ENCODE results near the gene FERMT3. TPM values are rescaled to one million over a fixed set of nuclear protein-coding genes. Genes with fewer than 3 reads are reported as not detected.

Gene FERMT3
- total and polyA plus RNA-seq, 4 donors: 22.2 to 42.6 (median 36.9) TPM

DNA sequence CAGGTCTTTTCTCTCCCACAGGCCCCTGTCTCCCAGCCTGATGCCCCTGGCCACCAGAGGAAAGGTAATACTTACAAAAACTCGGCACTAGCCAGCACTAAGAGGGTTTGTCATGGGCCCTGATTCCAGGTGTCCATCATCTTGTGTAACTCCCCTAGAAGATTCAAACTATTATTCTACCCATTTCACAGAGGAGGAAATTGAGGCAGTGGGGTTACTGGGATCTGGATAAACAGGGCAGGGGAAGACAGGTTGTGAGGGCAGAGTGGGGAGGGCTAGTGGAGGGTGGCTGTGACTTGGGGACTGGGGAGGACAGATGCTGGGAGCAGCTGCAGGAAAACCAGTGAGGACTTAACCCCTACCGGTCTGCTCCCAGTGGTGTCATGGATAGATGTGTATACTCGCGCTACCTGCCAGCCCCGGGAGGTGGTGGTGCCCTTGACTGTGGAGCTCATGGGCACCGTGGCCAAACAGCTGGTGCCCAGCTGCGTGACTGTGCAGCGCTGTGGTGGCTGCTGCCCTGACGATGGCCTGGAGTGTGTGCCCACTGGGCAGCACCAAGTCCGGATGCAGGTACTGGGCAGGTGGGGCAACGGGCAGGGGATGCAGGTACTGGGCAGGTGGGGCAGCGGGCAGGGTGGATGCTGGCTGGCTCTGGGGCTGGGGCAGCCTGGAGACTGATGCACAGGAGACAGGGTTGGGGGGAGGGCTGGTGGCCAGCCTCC lies 29.1 kb downstream of the FERMT3 start:
- 79 to 81% methylated on average over 12 of the region's 12 CpGs for WGBS, 2 donors

DNA sequence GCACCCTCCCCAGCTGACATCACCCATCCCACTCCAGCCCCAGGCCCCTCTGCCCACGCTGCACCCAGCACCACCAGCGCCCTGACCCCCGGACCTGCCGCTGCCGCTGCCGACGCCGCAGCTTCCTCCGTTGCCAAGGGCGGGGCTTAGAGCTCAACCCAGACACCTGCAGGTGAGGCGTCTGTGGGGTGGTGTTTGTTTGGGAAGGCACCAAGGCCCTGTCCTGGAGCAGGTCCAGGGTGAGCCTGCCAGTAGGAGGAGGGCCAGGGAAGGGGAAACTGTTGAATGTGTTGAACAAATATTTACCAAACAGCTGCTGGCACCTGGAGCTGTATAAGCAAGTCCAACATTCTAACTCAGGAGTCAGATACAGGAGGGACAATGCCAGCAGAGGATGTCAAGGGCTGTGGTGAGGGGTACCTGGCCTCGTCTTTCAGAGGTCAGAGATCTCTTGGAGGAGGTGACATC lies 31.0 kb downstream of the FERMT3 start:
- intact Hi-C loops (cut with DNase I): no loop called here
- Histone ChIP-seq H3K27me3 (ENCODE audit: control insufficient read depth in 1 of 2, insufficient read depth in 2 of 2, low read length in 1 of 2) (no peaks in the 10 kb centered on the region), H3K9me3 (ENCODE audit: control insufficient read depth, low read length) (no peaks in the 10 kb centered on the region), H3K4me3 (ENCODE audit: low read length in 2 of 2) (no peak overlapping the region), H3K27ac (ENCODE audit: low read depth in 1 of 2, low read length in 2 of 2) (no peak overlapping the region), H3K4me1 (ENCODE audit: control insufficient read depth in 1 of 2, insufficient read depth in 2 of 2, low read length in 2 of 2) (no peaks in the 10 kb centered on the region), H3K36me3 (ENCODE audit: control insufficient read depth in 1 of 2, insufficient read depth in 2 of 2, low read length in 1 of 2) (peaks cover 0 to 2% of the 10 kb centered on the region in 2 donors)
- DNase-seq (peak; percentile 51 to 68), ATAC-seq (ENCODE audit: low FRiP score) (no peak)
- WGBS, 2 donors: 71 to 74% methylated on average over 12 of the region's 12 CpGs

More for the DNA sequence above, 29.1 kb downstream of the FERMT3 start:
- peak overlapping the region in 1 of 2 donors; percentile 44 for H3K27ac ChIP-seq (ENCODE audit: low read depth in 1 of 2, low read length in 2 of 2)
- H3K36me3 ChIP-seq (ENCODE audit: control insufficient read depth in 1 of 2, insufficient read depth in 2 of 2, low read length in 1 of 2): peaks cover 0 to 2% of the 10 kb centered on the region in 2 donors
- H3K27me3 ChIP-seq (ENCODE audit: control insufficient read depth in 1 of 2, insufficient read depth in 2 of 2, low read length in 1 of 2): no peaks in the 10 kb centered on the region
- peak overlapping the region; percentile 77 to 94 for H3K4me3 ChIP-seq (ENCODE audit: low read length in 2 of 2)
- no peaks in the 10 kb centered on the region for H3K9me3 ChIP-seq (ENCODE audit: control insufficient read depth, low read length)
- intact Hi-C loops (cut with DNase I): no loop called here
- ATAC-seq (ENCODE audit: low FRiP score) (no peak), DNase-seq (peak; percentile 50 to 77)
- H3K4me1 ChIP-seq (ENCODE audit: control insufficient read depth in 1 of 2, insufficient read depth in 2 of 2, low read length in 2 of 2): no peaks in the 10 kb centered on the region

GRCh38 chr11:64238076-64238475 lies 31.6 kb downstream of the FERMT3 start:
- DNase-seq (no peak), ATAC-seq (ENCODE audit: low FRiP score) (no peak)
- Histone ChIP-seq H3K9me3 (ENCODE audit: control insufficient read depth, low read length) (no peaks in the 10 kb centered on the region), H3K27ac (ENCODE audit: low read depth in 1 of 2, low read length in 2 of 2) (no peak overlapping the region), H3K4me1 (ENCODE audit: control insufficient read depth in 1 of 2, insufficient read depth in 2 of 2, low read length in 2 of 2) (no peaks in the 10 kb centered on the region), H3K36me3 (ENCODE audit: control insufficient read depth in 1 of 2, insufficient read depth in 2 of 2, low read length in 1 of 2) (peaks cover 0 to 2% of the 10 kb centered on the region in 2 donors), H3K27me3 (ENCODE audit: control insufficient read depth in 1 of 2, insufficient read depth in 2 of 2, low read length in 1 of 2) (no peaks in the 10 kb centered on the region), H3K4me3 (ENCODE audit: low read length in 2 of 2) (no peak overlapping the region)
- intact Hi-C loops (cut with DNase I): no loop called here
- WGBS, 2 donors: 87 to 90% methylated on average over 9 of the region's 9 CpGs

DNA sequence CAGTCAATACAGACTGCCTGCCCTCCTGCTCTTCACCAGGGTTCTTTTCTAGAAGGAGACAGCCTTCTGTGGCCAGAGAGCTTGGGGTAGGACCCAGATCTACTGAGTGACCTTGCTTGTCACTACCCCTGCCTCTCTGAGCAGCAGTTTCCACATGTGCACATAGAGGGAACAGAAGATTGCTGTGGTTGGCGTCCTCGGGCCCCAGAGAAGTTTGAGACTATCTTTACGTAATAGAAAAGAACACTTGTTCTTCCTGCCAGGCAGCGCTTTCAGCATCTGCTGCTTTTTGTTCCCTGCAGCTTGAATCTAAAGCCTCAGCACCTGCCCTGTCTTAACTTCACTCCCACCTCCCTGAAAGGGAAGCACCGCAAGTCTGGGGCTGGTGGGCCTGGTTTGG lies 32.5 kb downstream of the FERMT3 start:
- no peaks in the 10 kb centered on the region for H3K9me3 ChIP-seq (ENCODE audit: control insufficient read depth, low read length)
- DNase-seq: peak in 1 of 2 donors; percentile 49
- no peak overlapping the region for H3K4me3 ChIP-seq (ENCODE audit: low read length in 2 of 2)
- peaks cover 0 to 2% of the 10 kb centered on the region in 2 donors for H3K36me3 ChIP-seq (ENCODE audit: control insufficient read depth in 1 of 2, insufficient read depth in 2 of 2, low read length in 1 of 2)
- intact Hi-C loops (cut with DNase I): no loop called here
- H3K4me1 ChIP-seq (ENCODE audit: control insufficient read depth in 1 of 2, insufficient read depth in 2 of 2, low read length in 2 of 2): no peaks in the 10 kb centered on the region
- WGBS, 2 donors: 79 to 84% methylated on average over 5 of the region's 5 CpGs
- H3K27ac ChIP-seq (ENCODE audit: low read depth in 1 of 2, low read length in 2 of 2): no peak overlapping the region
- no peaks in the 10 kb centered on the region for H3K27me3 ChIP-seq (ENCODE audit: control insufficient read depth in 1 of 2, insufficient read depth in 2 of 2, low read length in 1 of 2)
- no peak for ATAC-seq (ENCODE audit: low FRiP score)

DNA sequence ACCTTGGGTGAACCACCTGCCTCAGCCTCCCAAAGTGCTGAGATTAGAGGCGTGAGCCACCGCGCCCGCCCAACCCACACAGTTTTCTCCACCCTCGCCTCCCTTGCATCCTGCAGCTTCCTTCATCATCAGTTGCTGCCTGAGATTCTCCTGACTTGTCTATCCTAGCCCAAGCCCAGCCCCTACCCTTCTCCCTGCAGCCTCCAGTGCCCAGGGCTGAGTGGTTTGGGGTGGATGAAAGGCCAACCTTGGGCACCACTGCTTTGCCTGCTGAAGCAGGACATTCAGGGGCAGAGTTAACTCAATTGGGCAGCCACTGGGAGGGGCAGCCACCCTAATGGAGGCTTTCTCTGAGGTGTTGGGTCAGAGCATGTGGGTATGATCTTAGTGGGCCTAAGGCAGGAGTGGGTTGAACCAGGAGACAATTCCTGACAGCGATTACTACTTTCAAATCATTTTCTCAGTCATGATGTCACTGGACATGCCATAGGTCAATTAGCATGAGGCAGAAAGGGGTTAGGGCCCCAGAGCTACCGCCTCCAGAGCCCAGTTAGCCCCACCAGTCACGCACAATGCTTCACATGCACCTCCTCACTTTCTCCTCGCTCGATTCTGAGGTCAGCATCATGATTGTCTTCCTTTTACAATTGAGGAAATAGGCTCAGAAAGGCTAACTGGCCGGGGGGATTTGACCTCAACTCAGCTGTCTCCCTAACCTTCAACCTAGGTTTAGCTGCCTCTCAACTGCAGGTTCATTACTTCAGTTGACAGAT lies 33.3 kb downstream of the FERMT3 start:
- Histone ChIP-seq H3K27ac (ENCODE audit: low read depth in 1 of 2, low read length in 2 of 2) (peak overlapping the region; percentile 76 to 94), H3K4me3 (ENCODE audit: low read length in 2 of 2) (no peak overlapping the region), H3K36me3 (ENCODE audit: control insufficient read depth in 1 of 2, insufficient read depth in 2 of 2, low read length in 1 of 2) (peaks cover 0 to 2% of the 10 kb centered on the region in 2 donors), H3K9me3 (ENCODE audit: control insufficient read depth, low read length) (no peaks in the 10 kb centered on the region), H3K27me3 (ENCODE audit: control insufficient read depth in 1 of 2, insufficient read depth in 2 of 2, low read length in 1 of 2) (no peaks in the 10 kb centered on the region), H3K4me1 (ENCODE audit: control insufficient read depth in 1 of 2, insufficient read depth in 2 of 2, low read length in 2 of 2) (no peaks in the 10 kb centered on the region)
- 89% methylated on average over 11 of the region's 11 CpGs for WGBS, 2 donors
- intact Hi-C loops (cut with DNase I): no loop called here
- ATAC-seq (ENCODE audit: low FRiP score): no peak
- DNase-seq: no peak

- peak; percentile 98 to 99 for DNase-seq
- Histone ChIP-seq H3K27me3 (ENCODE audit: control insufficient read depth in 1 of 2, insufficient read depth in 2 of 2, low read length in 1 of 2) (no peaks in the 10 kb centered on the region), H3K36me3 (ENCODE audit: control insufficient read depth in 1 of 2, insufficient read depth in 2 of 2, low read length in 1 of 2) (peaks cover 0 to 2% of the 10 kb centered on the region in 2 donors), H3K9me3 (ENCODE audit: control insufficient read depth, low read length) (no peaks in the 10 kb centered on the region), H3K4me3 (ENCODE audit: low read length in 2 of 2) (peak within 1 kb of the TSS; percentile 74 to 84), H3K27ac (ENCODE audit: low read depth in 1 of 2, low read length in 2 of 2) (peak within 1 kb of the TSS; percentile 76 to 94), H3K4me1 (ENCODE audit: control insufficient read depth in 1 of 2, insufficient read depth in 2 of 2, low read length in 2 of 2) (no peaks in the 10 kb centered on the region)
- peak; percentile 92 for ATAC-seq (ENCODE audit: low FRiP score)
- intact Hi-C loops (cut with DNase I): loop anchor here in 1 of 2 donors (1.0 kb wide), 1 partner anchor 30 kb away; no protein-coding TSS in a partner anchor
- WGBS, 2 donors: 2% methylated on average over 57 to 58 of the region's 58 CpGs
Observed at GRCh38 chr11:64240435-64241240, 34.1 kb downstream of the FERMT3 start, which contains the start of gene FKBP2. Gene FKBP2 (plus strand): TSS chr11:64241095. CDS start chr11:64242388, 1,293 bp downstream.

GRCh38 chr11:64241241-64241490 lies 34.6 kb downstream of the FERMT3 start:
- Histone ChIP-seq H3K27me3 (ENCODE audit: control insufficient read depth in 1 of 2, insufficient read depth in 2 of 2, low read length in 1 of 2) (no peaks in the 10 kb centered on the region), H3K36me3 (ENCODE audit: control insufficient read depth in 1 of 2, insufficient read depth in 2 of 2, low read length in 1 of 2) (peaks cover 0 to 2% of the 10 kb centered on the region in 2 donors), H3K9me3 (ENCODE audit: control insufficient read depth, low read length) (no peaks in the 10 kb centered on the region), H3K27ac (ENCODE audit: low read depth in 1 of 2, low read length in 2 of 2) (peak overlapping the region in 1 of 2 donors; percentile 74), H3K4me3 (ENCODE audit: low read length in 2 of 2) (peak overlapping the region; percentile 30 to 33), H3K4me1 (ENCODE audit: control insufficient read depth in 1 of 2, insufficient read depth in 2 of 2, low read length in 2 of 2) (no peaks in the 10 kb centered on the region)
- 0 to 1% methylated on average over 17 to 24 of the region's 24 CpGs for WGBS, 2 donors
- peak; percentile 96 for ATAC-seq (ENCODE audit: low FRiP score)
- intact Hi-C loops (cut with DNase I): loop anchor here in 1 of 2 donors (1.0 kb wide), 1 partner anchor 29 kb away; no protein-coding TSS in a partner anchor
- peak; percentile 100 for DNase-seq

Measured in aorta (tissue), 5 donors.